ENCODE results near the gene ARHGAP23. TPM values are rescaled to one million over a fixed set of nuclear protein-coding genes. Genes with fewer than 3 reads are reported as not detected.

The ARHGAP23 gene
- total RNA-seq, 1 experiment from 2014 or later: 40.0 TPM

- no peak for DNase-seq (ENCODE audit: low read depth)
Measured at GRCh38 chr17:38440614-38441397, 12.5 kb downstream of the ARHGAP23 start.

- DNase-seq (ENCODE audit: low read depth): no peak
Measured at GRCh38 chr17:38441429-38442061, 13.3 kb downstream of the ARHGAP23 start.

GRCh38 chr17:38442548-38442947 lies 14.3 kb downstream of the ARHGAP23 start:
- DNase-seq (ENCODE audit: low read depth): no peak

- no peak for DNase-seq (ENCODE audit: low read depth)
Measured at GRCh38 chr17:38443356-38444031, 15.2 kb downstream of the ARHGAP23 start.

GRCh38 chr17:38444151-38444550 lies 15.9 kb downstream of the ARHGAP23 start:
- peak; percentile 57 for DNase-seq (ENCODE audit: low read depth)

- DNase-seq (ENCODE audit: low read depth): peak; percentile 41
Measured at GRCh38 chr17:38447502-38448085, 19.3 kb downstream of the ARHGAP23 start.

GRCh38 chr17:38448208-38448771 lies 20.0 kb downstream of the ARHGAP23 start:
- no peak for DNase-seq (ENCODE audit: low read depth)

- DNase-seq (ENCODE audit: low read depth): no peak
Measured at GRCh38 chr17:38449364-38449763, 21.1 kb downstream of the ARHGAP23 start.

- DNase-seq (ENCODE audit: low read depth): no peak
Measured at GRCh38 chr17:38450557-38451029, 22.3 kb downstream of the ARHGAP23 start.

GRCh38 chr17:38451030-38451839 lies 23.0 kb downstream of the ARHGAP23 start:
- peak; percentile 92 for DNase-seq (ENCODE audit: low read depth)

GRCh38 chr17:38451840-38452529 lies 23.7 kb downstream of the ARHGAP23 start:
- peak; percentile 98 for DNase-seq (ENCODE audit: low read depth)

GRCh38 chr17:38452719-38453118 lies 24.5 kb downstream of the ARHGAP23 start:
- no peak for DNase-seq (ENCODE audit: low read depth)

- DNase-seq (ENCODE audit: low read depth): peak; percentile 66
Measured at GRCh38 chr17:38453951-38454421, 25.7 kb downstream of the ARHGAP23 start.

- DNase-seq (ENCODE audit: low read depth): peak; percentile 85
Measured at GRCh38 chr17:38454532-38454931, 26.3 kb downstream of the ARHGAP23 start.

GRCh38 chr17:38455288-38455915 lies 27.1 kb downstream of the ARHGAP23 start:
- DNase-seq (ENCODE audit: low read depth): no peak

- no peak for DNase-seq (ENCODE audit: low read depth)
Measured at GRCh38 chr17:38456031-38456815, 28.0 kb downstream of the ARHGAP23 start.

- DNase-seq (ENCODE audit: low read depth): no peak
Measured at GRCh38 chr17:38457577-38458371, 29.5 kb downstream of the ARHGAP23 start.

GRCh38 chr17:38458521-38458920 lies 30.3 kb downstream of the ARHGAP23 start:
- no peak for DNase-seq (ENCODE audit: low read depth)

Measured in HT1080 (cell line).